Measurements from ENCODE around the gene MPG.

Gene MPG

DNA sequence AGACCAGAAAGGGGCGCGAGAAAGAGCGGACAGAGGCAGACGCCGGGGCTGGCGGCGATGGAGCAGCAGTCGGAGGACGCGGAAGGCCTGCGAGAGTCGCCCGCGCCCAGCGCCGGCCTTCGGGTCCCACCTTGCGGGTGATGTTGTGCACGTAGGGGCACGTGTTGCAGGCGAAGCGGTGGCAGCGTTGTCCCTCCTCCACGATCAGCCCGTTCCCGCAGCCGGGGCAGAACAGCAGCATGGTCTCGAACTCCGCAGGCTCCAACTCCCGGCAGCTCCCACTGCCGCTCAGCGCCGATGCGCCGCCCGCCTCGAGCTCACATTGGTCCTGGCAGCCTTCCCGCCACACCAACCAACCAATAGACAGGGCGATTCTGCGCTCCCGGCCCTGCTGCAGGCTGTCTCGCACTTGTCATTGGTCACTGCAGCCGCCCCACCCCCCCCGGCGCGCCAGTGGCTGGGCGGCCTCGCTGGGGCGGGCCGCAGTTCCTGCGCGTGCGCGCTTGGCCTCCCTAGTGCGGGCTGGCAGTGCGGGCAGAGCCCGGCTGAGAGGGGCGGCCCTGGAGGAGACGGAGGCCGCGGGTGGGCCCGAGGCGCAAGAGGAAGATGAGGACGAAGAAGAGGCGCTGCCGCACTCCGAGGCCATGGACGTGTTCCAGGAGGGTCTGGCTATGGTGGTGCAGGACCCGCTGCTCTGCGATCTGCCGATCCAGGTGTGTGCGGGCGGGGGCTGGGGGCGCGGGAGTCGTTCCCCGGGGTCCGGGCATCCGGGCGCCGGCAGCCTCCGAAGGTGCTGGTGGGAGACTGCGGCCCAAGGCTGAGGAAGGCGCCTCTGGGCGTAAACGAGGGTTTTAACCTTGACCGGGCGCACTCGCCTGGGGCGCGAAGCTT is 24.4 kb upstream of the MPG start, which contains the start of the genes POLR3K and SNRNP25:
POLR3K (minus strand) TSS at position 263 of the 891 bp plus-strand sequence; CDS start at position 241, 22 bp downstream.
SNRNP25 (plus strand) TSS at position 483 of the 891 bp plus-strand sequence; CDS start at position 672, 189 bp downstream.
- peak; percentile 81 for DNase-seq

DNA sequence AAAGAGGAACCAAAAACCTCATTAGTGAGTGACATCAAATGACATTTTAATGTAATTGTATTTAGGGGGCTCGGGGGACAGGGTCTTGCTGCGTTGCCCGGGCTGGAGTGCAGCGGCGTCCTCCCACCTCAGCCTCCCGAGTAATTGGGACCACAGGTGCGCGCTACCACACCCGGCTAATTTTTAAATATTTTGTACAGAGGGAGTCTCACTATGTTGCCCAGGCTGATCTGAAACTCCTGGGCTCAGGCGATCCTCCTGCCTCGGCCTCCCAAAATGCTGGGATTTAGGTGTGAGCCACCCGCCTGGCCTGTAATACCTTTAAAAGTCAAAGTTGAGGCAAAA is 23.8 kb upstream of the MPG start:
- no peak for DNase-seq

DNA sequence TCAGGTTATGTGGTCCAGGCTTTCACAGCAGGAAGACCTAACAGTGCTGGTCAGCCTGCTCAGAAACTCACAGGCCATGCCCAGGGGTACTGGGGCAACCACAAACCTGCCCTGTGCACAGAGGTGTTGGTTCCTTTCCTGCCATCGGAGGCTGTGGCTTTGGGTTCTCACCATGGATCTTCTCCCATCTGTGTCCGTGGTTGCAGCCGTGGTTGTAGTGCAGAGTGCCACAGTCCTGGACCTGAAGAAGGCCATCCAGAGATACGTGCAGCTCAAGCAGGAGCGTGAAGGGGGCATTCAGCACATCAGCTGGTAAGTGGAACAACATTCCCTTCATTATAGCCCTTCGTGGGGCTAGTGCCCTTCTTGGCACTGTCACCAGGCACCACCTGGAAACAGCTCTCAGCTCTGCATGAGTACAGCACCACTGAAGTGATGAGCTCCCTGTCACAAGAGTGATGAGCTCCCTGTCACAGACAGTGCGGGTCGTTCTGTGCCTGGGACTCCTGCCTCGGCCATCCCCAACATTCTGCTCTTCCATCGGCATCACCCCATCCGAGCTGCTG is 22.4 kb upstream of the MPG start:
- no peak for DNase-seq

DNA sequence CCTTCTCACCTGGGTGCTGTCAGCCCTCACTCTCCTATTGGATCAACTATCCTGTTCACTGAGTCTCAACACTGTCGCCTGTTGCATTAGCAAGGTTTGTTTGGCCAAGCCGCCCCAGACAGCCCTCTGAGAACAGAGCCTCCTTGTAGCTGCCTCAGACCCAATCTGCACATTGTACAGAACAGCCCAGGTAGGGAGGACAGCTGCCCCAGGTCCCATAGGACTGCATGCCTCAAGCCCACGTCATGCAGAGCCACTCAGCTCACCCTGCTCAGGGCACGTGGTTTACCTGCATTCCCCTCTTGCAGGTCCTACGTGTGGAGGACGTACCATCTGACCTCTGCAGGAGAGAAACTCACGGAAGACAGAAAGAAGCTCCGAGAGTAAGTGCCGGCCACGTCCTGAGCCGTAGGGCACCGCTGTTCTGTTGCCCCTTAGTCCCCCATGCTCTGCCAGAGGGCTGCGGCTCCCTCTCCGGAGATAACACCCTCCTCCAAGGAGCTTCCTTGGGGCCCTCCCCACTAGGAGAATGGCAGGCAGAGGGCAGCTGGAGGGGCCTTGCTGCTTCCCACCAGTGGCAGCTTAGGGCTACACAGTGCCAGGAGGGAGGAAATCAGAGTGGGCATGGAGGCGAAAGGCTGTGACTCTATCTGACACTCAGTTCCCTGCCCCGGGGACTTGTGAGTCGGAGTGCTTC is 21.6 kb upstream of the MPG start:
- no peak for DNase-seq

DNA sequence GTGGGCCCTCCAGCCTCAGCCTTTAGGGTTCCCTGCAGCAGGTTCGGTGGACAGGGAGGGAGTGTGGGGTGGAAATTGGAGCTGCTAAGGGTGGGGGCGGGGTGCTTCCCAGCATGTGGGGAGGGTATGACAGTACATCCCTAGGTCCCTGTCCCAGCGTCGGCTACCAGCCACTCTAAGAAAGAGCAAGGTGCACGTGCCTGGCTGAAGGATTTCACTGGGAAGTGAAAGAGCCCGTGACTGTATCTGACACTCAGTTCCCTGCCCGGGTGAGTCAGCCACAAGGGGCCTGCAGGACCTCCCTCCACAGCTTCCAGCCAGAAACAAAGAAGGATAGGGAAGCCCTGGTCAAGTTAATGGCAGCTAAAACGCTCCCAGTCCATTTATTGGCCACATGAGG is 20.3 kb upstream of the MPG start:
- DNase-seq, result no peak

DNA sequence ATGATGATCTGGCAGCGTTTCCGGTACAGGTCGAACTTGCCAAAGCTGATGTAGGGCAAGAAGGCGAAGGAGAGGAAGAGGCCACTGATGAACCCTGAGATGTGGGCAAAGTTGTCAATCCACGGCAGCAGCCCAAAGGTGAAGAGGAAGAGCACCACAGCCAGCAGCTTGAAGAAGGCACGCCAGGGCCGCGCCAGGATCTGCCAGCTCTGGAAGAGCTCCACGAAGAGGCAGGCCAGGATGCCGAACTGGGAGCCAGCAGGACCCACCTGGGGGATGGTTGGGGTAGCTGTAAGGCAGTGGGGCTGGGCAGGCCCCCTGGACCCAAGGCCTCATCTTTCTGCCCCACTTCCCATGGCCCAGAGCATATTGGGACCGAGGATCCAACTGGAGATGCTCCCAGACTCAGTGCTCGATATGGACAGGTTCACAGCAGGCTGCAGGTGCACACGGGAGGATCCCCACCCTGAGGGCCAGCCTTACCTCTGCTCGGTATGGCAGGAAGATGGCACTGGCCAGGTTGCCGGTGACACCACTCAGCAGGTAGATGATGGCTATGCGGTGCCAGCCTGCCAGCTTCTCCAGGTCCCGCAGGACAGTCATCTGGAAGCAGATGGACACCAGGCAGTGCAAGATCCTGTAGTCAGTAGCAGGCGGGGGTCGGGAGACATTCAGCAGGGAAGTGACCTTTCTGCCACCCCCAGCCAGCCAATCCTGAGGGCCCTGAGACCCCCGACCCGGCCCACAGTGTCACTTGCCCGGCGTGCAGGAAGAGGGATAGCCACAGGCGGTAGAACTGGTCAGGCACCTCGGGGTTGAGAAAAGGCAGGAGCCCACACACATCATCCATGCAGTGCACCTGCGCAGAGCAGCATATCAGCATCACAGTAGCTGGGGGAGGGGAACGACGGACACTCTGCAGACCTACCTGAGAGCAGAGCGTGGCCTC is 19.3 kb upstream of the MPG start:
- DNase-seq, result no peak

DNA sequence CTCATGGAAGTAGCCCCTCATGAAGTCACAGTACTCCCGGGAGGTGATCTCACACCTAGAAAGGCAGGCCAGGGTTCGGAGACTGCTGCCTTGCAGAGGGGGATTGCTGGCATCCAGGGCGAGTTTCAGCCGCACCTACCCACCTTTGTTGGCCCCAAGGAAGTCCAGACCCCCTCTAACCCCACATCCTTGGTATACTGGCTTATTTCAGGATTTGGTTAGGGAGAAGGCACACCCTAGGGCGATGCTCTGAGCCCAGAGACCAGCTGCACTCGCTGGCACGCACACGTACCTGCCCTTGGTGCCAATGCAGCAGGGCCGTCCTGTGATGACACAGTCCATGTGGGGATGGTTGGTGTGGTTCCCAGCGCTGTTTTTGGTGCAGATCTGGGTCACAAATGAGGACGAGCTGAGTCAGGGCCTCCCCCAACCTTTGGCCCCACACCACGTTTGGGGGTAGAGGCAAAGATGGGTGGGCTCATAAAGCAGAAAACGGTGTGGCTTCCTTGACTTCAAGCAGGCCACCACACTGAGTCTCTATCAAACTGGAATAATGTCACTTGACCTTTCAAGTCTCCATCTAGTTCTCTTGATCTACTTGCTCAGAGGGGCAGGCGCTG is 18.5 kb upstream of the MPG start:
- DNase-seq, result no peak

DNA sequence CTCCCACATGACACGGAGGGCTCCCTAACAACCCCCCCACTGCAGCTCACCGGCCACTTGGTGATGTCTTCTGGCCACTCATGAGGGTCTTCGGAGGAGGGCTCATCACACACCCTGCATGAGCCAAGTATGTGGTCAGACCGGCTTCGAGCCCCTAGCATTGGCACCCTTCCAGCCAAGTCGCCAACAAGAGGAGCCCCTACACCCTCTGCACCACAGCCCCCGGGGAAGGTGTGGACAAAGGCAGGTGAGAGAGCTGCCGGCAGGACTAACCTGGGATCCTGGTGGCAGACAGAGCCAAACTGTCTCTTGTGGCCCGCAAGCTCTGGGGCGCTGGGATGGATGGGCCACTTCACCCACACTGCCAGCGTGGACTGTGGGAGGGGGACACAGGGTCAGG is 17.9 kb upstream of the MPG start:
- no peak for DNase-seq

DNA sequence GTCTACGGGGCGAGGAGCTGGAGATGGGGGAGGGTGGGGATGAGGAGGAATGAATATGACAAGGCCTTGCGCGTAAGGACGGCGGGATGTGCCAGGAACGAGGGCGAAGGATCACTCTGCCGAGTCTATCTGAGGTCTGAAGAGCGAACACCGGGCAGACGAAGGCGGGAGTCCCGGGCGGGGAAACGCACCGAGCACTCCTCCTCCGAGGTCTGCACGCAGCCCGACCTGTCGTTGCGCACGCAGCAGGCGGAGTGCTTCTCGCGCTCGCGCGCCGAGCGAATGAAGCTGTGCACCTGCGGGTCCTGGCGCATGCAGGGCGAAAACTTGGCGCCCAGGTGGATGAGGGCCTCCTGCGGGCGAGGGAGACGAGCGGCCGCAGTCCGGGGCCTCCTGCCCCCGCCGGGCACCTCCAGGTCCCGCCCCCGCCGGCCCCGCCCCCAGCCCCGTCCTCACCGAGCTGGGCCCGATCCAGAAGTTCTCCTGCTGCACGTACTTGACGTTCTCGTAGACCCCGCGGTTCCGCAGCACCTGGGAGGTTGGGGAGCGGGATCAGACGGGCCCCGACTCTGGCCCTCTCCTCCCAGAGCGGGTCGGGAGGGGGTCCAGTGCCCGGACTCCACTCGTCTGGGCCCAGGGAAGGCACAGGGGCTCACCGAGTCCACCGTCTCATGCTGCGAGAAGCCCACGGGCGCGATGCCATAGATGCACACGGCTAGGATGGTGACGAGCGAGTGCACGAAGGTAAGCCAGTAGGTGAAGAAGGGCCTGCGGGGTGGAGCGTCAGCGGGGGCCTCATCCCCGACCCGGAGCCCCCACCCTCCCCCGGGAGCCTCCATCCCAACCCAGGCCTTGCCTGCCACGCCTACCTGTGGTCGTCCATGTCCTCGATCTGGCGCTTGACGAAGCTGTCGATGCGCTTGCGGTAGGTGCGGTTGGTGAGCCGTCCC is 16.8 kb upstream of the MPG start:
- DNase-seq, result no peak

DNA sequence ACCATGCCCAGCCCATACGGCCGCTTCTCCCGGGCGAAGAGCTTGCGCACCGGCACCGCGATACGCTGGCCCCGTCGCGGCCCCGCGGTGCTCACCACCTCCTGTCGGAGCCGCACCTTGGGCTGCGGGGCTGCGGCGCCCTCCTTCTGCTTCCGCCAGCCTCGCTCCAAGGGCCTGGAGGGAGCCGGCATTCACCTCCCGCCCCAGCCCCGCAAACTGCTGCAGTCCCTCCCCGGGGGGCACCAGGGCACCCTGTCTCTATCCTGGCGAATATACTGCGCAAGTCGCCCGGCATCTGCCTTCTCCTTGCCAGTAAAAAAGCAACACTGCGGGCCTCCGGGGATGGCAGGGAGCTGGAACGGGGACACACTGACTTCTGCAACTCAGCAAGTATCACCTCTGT is 16.1 kb upstream of the MPG start:
- no peak for DNase-seq

DNA sequence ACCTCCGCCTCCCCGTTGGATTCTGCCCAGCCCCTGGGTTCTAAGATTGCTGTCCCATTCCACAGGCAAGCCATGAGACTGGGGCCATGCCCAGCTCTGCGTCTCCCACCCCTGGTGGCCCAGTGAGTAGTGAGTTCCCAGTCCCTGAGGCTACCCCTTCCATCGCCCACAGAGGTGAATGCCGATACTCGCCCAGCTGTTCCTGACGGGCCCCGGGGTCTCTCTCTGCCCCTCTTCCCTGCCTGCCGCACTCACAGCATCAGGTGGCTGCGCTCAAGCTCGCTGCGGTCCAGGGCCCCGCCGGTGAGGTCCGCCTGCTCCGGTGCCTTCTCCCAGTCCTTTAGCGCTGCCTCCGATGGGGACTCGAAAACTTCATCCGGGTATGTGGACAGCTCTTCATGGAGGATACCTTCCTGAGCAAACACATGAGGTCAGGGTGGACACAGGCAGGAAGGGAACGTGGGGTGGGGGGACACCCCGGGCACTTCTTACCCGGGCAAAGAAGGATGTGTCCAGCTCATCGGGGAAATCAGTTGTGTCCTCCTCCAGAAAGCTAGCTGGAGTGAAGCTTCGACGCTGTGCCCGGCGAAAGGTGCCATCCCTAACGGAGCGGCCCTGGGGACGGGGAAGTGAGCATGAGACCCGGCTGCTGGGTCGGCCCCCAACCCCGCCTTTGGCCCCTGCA is 15.6 kb upstream of the MPG start:
- DNase-seq, result no peak

DNA sequence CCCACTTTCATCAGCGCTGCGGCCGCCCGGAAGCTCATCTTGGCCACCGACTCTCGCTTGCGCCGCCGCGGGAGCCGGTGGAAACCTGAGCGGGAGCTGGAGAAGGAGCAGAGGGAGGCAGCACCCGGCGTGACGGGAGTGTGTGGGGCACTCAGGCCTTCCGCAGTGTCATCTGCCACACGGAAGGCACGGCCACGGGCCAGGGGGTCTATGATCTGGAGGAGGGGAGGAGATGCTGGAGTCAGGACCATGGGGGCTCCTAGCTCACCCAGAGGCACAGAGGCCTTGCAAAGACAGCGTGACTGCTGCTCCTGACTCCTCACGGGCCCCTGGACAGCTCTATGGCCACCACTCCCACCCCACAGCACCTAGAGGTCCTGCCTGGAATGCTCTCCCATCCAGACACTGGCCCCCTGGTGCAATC is 15.0 kb upstream of the MPG start:
- DNase-seq, result no peak

DNA sequence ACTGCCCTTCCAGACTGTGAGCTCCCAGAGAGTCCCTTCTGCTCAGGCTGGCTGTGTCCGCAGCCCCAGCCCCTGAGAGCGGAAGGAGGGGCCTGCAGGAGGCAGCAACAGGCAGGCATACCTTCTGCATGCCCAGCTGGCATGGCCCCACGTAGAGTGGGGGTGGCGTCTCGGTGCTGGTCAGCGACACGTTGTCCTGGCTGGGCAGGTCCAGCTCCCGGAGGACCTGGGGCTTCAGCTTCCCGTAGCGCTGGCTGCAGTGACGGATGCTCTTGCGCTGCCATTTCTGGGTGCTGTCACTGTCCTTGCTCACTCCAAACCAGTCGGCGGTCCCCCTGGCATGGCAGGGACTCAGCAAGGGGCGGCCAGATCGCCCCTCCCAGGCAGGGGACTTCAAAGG is 14.6 kb upstream of the MPG start:
- no peak for DNase-seq

DNA sequence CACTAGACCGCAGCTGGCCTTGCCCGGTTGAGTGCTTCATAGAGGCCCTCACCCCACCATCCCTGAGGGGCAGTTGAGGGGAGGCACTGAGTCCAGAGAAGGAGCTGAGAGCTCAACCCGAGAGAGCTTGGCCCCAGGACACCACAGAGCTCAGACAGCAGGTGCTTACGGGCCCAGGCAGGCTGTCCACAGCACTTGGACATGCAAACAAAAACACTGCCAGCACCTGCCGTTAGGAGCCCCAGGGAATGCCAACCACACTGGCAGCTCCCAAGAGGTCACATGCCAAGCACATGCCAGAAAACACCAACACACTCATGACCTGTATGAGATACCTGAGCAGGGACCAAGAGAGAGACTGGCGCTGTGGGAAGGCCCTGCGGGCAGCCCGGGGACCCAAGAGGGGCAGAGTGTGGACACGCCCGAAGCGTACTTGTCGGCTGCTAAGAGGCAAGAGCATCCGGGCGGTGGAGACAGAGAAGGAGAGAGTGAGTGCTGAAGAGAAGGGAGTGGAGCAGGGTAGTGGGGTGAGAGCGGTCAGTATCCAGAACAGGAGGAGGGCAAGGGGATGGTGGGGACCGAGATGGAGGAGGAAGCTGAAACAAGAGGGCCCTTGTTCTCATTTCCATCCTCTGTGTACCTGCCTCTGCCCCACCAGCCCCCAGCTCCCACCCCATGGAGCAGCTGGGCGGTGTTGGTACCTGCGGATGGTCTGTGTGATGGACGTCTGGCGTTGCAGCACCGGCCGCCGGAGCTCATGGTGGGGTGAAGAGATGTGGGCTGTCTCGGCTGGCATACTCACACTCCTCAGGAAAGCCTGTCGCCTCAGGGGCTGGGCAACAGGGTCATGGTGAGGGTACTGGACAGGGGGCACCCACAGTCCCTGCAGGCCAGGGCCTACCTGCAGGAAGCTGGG is 13.8 kb upstream of the MPG start:
- peak; percentile 30 for DNase-seq

DNA sequence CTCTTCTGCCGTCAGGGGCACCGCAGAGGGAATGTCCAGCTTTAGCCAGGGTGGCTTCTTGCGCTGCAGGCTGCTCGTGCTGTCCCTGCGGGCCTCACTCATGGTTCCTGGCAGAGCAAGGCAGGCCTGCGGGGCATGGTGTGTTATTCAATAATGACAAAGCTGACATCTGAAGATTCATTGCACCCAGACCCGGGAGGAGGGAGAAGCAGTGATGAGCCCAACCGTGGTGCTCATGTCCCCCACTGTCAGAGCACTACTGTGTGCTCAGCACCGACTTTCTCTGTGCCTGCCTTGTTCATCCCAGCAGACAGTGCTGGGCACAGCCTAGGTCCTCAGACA is 13.1 kb upstream of the MPG start:
- DNase-seq, result no peak

DNA sequence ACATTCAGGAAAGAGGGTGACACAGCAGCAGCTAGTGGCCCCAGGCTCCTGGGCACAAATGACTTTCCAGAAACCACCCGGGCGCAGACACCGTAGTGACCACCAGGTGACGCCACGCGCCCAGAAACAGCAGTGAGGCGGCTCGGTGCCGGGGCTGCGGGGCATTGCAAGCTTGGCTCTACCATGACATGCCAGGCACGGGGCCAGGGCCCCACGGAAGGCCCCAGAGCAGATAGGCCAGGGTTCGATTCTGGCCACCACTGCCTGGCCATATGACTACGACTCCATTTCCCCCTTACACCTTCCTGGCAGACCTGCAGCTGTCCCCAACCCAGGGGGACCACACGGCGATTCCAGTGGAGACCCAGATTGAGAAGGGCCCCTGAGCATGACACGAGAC is 12.3 kb upstream of the MPG start:
- peak; percentile 46 for DNase-seq

DNA sequence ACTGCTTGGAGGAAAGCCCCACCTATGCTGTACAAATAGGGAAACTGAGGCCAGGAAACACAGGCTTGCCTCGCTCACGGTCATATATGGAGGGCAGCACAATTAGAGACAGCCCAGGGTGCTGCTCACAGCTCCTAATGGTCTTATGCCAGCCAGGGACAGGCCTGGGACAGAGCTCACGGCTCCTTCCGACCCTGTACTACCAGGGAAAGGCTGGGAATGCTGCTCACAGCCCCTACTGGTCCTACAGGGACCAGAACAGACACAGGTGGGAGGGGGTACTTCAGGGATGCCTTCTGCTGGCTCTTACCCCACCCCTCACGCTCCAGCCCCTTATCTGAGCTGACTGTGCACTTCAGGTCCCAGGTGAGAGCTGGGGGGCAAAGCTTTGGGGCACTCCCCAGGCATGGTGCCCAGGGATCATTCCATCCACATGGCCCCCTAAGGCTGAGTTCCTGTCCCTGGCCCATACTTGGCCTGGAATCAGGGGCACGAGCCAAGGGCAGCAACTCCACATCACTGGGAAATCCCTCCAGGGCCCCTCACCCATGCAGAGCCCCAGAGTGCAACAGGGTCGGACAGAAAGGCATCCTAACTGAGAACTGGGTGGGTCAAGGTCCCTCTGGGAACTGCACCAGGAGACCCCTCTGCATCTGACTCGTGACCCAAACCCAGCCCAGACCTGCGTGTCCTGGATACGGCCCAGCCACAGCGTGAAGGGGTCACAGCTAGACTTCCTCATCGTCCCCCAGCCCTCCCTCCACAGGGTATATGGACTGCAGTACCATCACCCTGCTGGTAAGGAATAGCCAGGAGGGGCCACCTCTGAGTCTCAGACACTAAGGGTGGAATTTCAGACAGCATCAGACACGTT is 11.5 kb upstream of the MPG start:
- no peak for DNase-seq

DNA sequence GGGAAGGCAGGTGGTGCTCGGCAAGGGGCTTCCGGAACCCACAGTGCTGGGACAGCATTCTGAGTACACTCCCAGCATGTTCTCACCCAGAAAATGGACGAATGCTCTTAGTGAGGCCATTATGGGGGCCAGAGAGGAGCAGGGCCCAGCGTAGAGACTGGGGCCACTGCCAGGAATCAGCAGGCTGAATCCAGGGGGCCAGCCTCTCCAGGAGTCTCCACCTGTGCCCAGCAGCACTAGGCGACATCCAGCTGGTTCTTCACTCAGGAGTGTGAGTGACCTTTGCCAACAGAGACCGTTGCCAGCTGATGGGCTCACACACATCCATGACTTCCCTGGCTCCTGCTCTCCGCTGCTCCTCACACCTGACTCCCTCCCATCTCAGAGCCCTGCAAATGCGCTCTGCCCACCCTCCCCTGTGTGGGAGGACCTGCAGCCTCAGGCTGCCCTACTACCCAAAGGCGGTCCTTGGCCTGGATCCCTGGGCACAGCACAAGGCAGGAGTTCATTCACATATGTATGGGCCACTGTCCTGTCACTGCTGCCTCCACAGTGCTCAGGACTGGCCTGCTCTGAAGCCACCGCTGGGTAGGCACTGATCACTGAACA is 10.7 kb upstream of the MPG start:
- DNase-seq, result no peak

Data from NCI-H510A treated with DMSO at 0.1 percent for 48 hours (cell line).